Muscle of arm (tissue), 12 donors: ENCODE results near the gene ZNF236. TPM values are rescaled to one million over a fixed set of nuclear protein-coding genes. Genes with fewer than 3 reads are reported as not detected.
"Not testable (repeated sequence)": the region's sequence is repeated elsewhere in the genome, so short reads cannot be mapped to it uniquely, and the experiment has no call there.

Experiments used
- DNase-seq: peaks from one replicate; pipeline ENCODE4 v3.0.0-alpha.2; 2013
- polyA plus RNA-seq, 12 donors: library from polyadenylated mRNA; unstranded; fragments of 120-200 nt; gene quantifications; one replicate each; pipeline ENCODE4 v1.2.1, GENCODE V29; 2013; ENCODE audit not compliant: insufficient read length in 12 of 12

ZNF236 gene
- polyA plus RNA-seq, 12 donors = 5.9 to 14.8 (median 7.3) TPM; not detected in 1

DNA sequence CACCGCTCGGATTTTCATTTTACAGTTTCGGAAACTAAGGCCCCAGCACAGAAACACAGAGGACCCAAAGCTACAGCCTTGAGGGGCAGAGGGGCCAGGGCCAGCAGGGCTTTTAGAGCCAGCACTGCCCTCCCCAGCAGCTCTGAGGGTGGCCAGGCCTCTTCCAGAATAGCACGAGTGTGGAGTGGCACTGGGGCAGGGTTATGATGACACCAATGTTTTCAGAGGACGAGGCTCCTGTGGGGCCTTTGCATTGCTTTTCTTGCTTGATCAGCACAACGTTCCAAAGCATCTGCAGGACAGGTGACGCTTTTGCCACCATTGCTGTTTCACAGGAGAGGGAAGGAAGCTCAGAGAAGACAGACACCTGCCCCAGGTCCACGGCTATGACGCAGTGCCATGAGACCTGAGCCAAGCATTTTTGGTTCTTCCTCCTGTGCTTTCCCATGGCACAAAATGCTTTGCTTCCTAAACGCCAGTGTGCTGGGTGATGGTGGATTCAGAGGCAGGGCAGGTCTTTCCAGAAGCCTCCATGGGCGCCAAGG lies 183.4 kb downstream of the ZNF236 start:
- no peak for DNase-seq

DNA sequence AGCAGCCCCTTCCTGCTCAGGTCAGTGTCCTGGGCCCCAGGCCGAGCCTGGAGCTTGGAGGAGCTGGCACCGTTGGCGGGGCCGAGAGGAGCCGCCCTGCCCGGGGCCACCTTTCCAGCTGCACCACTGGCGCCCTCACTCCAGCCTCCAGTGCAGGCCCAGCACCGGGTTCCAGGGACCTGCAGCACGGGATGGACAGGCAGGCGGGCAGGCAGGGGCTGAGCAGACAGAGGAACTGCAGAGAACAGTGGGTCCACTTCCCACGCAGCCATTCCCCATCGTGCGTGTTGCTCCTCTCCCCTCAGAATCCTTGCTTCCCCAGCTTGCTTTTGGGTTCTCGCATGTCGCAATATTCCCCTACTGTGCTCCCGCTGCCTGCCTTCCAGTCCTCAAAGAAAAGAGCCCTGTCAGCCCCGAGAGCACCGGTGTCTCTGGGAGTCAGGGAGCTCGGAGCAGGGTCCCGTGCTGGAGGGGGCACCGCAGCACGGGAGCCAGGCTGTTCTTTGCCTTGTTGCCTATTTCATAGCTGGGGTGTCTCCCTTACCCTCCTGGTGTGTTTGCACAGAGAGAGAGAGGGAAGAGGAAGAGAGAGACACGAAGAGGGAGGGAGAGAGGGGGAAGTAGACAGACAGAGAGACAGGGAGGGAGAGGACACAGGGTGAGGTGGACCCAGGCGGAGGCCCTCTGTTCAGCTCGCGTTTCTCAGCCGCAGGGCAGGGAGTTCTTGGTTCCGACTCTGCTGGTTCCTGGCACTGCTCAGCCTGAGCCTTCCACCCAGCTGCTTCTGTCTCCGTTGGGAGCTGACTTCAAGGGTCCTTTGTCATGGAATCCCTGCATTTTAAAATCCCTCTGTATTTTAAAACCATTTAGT lies 184.2 kb downstream of the ZNF236 start:
- no peak for DNase-seq

DNA sequence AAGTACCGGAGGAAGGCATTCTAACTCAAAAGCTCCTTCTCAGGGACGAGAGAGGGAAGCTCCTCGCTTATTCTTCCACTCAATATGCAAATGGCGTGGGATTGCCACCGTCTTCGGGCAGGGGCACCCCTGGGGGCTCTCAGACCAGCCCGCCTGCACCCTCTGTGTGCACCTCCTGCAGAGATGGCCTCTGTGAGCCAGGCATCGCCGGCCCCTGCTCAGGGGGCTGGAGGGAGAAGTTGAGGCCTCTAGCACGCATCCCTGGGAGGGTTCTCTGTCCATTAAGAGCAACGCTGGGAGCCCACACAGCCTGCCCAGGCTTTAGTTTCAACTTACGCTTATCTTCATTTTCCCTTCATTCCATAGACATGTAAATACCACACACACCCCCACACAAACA lies 184.9 kb downstream of the ZNF236 start:
- no peak for DNase-seq

DNA sequence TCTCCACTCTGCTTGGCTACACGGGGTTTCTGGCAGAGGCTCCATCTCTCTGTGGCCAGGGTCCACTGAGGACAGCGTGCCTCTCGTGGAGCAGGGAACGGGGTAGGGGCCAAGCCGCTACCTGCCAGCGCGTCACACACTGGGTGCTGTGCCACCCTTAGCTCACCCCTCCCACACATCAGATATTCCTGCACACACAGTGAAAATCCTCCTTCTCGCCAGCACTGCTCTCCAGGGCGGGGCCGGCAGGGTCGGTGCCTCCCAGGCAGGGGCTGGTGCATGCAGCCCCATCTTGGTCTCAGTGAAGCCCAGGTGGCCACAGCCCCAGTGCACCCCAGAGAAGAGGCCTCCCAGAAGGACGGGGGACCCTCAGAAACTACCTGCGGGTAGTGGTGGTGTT lies 185.6 kb downstream of the ZNF236 start:
- no peak for DNase-seq

DNA sequence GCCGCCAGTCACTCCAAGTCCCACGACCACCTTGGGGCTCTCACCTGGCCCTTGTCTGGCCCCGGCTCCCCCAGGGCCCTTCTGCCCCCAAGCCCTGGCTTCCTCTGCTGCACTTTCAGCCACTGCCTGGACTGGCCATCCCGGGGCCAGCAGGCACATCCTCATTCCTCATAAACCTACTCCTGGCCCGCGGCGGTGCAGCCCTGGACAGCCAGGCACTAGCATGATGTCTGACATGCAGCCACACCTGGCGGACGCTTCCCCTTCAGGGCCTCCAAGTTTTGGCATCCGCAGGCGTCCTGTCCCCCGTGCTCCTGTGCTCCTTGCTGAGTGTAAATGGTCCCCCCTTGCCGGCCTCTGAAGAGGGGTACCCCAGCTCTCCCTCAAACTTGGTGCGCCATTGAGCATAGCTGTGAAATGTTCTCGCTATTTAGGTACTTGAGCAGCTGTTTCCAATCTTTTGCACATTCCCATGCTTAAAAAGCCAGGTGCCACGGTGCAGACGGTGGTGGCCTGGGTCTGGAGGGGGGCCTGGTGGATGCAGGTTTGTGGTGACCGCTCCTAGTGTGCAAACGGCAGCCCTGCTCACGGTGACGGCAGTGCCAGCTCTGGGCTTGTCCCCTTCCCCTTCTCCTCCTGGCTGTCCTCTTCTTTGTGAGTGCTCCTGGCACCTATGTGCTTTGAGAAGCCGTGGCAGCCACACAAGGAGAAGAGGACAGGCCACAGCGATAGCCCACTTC lies 186.4 kb downstream of the ZNF236 start:
- DNase-seq = no peak

DNA sequence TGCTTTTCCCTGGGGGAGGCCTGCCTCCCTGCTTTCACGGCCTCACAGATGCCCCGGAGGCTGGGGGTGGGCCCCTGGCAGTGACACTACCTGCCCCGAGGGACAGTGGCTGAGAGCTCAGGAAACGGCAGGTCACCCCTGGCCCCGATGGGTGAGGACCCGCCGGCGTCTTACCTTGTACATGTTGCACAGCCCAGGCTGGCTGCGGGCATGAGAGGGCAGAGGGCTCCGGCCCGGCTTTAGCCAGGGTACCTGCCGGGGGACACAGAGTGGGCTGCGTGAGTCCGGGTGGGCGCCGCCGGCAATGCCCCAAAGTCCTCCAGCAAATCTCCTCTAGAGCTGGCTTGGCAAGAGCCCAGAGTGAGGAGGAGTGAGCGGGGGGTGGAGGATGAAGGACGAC lies 187.3 kb downstream of the ZNF236 start:
- DNase-seq = no peak

DNA sequence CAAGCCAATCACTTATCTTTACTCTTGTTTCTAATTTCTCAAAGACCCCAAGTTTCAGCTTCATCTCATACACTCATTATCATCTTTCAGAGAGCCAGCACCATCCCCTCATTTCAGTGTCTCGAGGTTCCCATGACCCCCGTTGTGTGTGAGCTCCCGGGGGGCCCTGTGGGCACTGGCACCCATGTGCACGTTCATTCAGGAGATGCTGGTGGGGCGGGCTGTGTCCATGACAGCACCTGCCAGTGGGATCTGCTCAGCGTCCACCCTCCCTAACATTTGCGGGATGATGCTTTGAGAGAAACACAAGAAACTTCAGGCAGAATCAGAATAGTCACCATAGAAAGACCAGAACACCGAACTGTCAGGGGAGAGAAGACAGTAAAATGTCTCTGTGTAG lies 189.8 kb downstream of the ZNF236 start:
- no peak for DNase-seq

DNA sequence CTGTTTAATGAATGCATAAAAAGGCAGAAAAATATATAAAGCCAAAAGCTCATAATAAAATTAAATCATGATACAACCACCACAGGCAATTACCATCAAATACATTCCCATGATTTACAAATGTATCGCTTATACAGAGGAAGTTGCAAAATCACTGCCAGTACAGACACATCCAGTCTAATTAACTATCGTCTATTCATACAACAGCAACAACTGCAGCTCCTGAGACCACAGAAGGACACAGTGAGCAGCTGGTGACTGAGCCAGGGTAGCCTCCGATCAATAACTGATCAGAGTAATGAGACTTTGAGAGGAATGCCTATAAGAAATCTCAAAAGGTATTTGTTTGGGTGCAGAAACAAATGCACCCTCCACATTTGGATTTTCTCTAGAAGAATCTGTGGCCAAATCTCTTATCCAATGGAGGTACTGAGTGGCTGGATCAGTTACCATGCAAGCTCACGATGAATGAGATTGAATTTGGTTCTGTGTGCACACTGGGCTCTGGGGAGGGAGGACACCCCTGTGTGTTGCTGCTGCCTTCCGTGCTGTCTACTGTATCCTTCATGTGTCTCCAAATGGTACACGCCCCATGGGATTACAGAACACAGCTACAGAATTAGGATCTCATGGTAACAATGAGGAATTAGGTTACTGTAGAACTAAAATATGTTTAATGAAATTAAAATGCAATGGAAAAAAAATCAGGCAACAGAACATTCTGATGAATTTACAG lies 190.6 kb downstream of the ZNF236 start:
- DNase-seq = no peak

DNA sequence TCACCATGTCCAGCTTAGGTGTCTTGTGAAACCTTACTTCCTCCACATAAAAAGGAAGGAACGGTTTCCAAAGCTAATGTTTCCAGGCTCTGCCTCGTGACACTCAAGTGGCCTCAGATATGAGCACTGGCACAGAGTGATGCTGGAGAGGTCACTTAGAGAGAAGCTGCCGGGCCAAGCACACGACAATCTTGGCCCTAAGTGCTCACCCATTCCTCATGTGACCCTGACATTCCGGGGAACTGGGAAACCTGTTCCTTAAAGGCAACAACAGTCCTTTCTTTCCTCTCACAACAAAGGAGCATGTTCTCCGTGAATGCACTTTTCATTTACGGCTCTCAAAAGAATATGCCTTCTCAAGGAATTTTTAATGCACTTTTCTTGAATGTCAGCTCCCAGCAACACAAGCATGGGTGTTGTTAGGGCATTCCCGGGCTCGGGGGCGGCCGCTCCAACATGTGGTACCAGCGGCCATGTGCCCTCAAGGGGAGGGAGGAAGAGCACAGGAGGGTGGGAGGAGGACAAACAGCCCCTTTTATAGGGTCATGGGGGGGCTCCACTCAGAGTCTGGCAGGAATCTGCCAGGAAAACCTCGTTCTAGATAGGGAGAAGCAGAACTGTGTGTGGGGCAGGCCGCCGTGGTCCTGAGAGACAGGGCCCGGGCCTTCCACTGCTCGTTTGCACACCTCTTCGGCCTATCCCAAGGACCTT lies 191.6 kb downstream of the ZNF236 start:
- no peak for DNase-seq

DNA sequence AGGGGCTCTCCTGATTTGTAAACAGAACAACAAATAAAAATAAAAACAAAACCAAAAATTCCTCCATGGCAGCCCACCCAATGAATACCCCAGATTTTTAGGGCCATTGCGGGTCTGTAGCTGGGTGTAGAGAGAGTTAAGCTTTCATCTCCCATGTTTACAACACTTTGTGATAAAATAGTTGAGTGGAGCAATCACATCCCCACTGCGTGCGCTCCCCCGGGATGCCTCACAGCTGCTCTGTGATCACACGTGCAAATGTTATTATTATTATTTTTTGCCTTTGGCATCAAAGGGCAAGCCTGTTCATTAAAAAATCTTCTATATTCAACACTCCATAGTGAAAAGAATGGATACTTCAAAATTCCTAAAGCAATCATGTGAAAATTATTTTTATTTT lies 192.2 kb downstream of the ZNF236 start:
- no peak for DNase-seq

DNA sequence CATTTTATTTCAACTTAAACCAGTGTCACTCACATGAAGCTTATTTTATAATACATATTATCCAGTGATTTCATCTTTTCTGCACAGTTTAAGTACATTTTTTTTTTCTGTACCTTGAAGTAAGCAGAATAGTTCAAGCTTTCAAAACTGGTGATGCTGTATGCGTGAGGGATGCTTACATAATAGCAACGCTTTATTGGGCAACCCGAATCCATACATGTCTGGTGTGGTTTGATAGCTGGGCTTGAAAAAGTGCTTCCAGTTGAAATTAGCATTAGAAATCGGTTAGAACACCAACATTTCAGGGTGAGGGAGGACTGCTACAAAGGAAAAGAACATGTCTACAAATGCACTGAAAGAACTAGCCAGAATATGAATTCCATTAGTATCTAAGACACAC lies 192.8 kb downstream of the ZNF236 start:
- DNase-seq = no peak

DNA sequence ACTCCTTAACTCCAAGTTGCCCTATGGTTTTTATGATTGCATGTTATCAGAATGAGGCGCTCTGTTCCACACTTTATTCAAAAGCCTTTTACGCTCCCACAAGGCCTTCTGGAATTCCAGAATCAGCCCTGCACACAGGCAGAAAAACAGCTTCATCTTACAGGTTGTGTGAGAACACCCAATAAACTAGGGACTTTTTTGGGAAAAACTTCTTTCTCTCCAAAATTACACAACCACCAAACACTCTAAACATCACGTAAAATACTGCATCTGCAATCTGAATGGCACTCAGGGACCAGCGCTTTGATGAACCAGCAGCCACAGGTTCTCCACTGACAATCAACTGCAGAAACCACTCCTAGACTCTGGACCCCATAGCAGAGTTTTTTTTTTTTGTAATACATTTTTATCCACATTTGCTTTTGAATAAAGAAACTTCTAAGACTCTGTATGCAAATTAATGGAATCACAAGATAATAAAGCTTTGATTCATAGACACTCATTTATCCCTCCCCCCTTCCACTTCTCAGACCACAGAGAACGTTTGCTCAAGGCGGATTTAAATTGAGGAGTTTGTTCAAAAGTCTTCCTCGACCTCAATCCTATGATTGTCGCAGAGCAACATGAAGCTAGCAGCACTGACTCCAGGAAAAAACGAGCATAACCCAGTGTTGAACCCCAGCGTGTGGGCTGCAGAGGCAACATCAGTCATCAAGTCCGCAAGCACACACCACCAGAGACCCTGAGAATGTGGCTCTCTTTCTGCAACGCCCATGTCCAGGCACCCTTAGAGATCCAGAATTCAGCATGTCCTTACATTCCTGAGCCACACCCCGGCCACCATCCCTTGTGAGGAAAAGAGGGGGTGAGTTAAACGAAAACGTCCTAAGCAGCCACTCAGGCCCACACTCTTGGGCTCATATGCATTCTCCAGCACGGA lies 193.7 kb downstream of the ZNF236 start:
- DNase-seq = no peak

DNA sequence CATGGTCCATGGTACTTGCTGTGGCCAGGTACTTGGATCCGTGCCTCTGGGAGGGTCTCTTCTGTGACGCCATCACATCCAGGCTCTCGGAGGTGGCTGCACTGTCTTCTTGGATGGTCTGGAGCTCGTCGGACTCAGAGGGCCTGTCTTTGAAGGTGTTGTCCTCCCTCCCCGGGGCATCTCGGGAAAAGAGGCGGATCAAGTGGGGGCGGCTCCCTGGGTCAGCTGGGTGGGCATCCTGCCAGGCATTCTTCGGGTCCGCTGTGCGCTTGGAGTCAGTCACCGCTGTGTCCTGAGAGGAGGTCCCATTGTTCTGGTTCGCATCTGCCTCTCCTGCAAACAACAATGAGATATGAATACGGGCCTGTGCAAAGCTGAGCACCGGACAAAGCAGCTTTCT lies 194.6 kb downstream of the ZNF236 start:
- DNase-seq = no peak

DNA sequence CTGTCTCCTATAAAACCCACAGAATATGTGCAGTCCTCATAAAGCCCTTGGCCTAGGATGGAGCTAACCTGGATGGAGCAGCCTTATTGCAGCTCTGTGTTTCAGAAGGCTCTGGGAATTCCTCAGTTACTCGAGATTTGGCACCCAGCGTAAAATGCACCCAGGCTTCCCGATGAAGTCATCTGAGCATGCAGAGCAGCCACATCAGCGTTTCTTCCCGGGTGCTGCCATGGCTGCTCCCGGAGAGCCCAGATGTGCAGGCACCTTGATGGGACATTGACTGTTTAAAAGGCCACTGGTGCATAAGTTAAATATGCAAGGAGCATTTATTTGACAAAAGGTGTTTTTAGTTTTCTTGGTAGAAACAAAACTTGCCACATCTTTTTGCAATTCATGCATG lies 195.0 kb downstream of the ZNF236 start:
- DNase-seq = no peak

DNA sequence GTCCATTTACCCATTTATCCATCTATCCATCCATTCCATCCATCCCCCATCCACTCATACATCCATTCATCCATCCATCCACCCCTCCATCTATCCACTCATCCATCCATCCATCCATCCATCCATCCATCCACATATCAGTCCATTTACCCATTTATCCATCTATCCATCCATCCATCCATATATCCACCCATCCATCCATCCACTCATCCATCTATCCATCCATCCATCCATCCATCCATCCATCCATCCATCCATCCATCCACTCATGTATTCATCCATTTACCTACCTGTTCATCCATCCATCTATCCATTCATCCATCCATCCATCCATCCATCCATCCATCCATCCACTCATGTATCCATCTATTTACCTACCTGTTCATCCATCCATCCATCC lies 196.3 kb downstream of the ZNF236 start:
- DNase-seq = not testable (repeated sequence)

DNA sequence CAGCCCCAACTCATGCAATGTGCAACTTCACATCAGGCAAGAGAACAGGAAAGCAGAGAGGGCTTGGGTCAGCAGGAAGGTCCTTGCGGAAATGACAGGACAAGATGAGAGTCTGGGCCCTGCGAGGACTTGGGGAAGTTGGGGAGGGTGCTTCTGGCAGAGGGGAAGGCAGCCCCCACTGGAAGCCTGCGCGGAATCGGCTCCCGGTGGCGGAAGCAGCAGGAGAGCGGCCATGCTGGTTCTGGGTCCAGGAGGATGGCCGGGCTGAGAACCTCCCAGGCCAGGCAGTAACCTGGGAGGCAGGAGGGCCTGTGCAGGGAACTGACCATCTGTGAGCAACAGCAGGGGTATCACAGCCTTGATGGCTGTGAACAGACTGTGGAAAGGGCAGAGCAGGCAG lies 197.3 kb downstream of the ZNF236 start:
- DNase-seq = no peak
